Measurements from ENCODE around the gene EXOC6B.

The EXOC6B gene

GRCh38 chr2:72778410-72778809, 47.4 kb downstream of the EXOC6B start:
- no peak for DNase-seq (ENCODE audit: extremely low read depth, insufficient read length)
- no peaks in the 10 kb centered on the region for H3K36me3 ChIP-seq (ENCODE audit: control insufficient read depth, insufficient read depth, low read length)
- no peaks in the 10 kb centered on the region for H3K27me3 ChIP-seq (replicated peaks; ENCODE audit: control insufficient read depth, insufficient read depth, low read length)
- H3K4me3 ChIP-seq (replicated peaks; ENCODE audit: low read depth, low read length) = no peak overlapping the region
- TF ChIP-seq CTCF (IDR thresholded peaks at IDR 0.05; ENCODE audit: insufficient read depth, low read length, poor library complexity, severe bottlenecking) = no peak

GRCh38 chr2:72770879-72771461, 54.9 kb downstream of the EXOC6B start:
- H3K27me3 ChIP-seq (replicated peaks; ENCODE audit: control insufficient read depth, insufficient read depth, low read length) = no peaks in the 10 kb centered on the region
- peak; percentile 37 for DNase-seq (ENCODE audit: extremely low read depth, insufficient read length)

GRCh38 chr2:72765997-72766609, 59.7 kb downstream of the EXOC6B start:
- H3K36me3 ChIP-seq (ENCODE audit: control insufficient read depth, insufficient read depth, low read length) = no peaks in the 10 kb centered on the region
- H3K27me3 ChIP-seq (replicated peaks; ENCODE audit: control insufficient read depth, insufficient read depth, low read length) = no peaks in the 10 kb centered on the region
- DNase-seq (ENCODE audit: extremely low read depth, insufficient read length) = no peak
- H3K4me3 ChIP-seq (replicated peaks; ENCODE audit: low read depth, low read length) = no peak overlapping the region
- TF ChIP-seq CTCF (IDR thresholded peaks at IDR 0.05; ENCODE audit: insufficient read depth, low read length, poor library complexity, severe bottlenecking) = no peak

More at GRCh38 chr2:72770879-72771461, 54.9 kb downstream of the EXOC6B start:
- Histone ChIP-seq H3K4me3 (replicated peaks; ENCODE audit: low read depth, low read length) (no peak overlapping the region), H3K36me3 (ENCODE audit: control insufficient read depth, insufficient read depth, low read length) (no peaks in the 10 kb centered on the region)
- TF ChIP-seq CTCF (IDR thresholded peaks at IDR 0.05; ENCODE audit: insufficient read depth, low read length, poor library complexity, severe bottlenecking) = peak; percentile 70

- Histone ChIP-seq H3K36me3 (ENCODE audit: control insufficient read depth, insufficient read depth, low read length) (no peaks in the 10 kb centered on the region), H3K4me3 (replicated peaks; ENCODE audit: low read depth, low read length) (no peak overlapping the region), H3K27me3 (replicated peaks; ENCODE audit: control insufficient read depth, insufficient read depth, low read length) (no peaks in the 10 kb centered on the region)
- no peak for TF ChIP-seq CTCF (IDR thresholded peaks at IDR 0.05; ENCODE audit: insufficient read depth, low read length, poor library complexity, severe bottlenecking)
- no peak for DNase-seq (ENCODE audit: extremely low read depth, insufficient read length)
These were observed 63.6 kb downstream of the EXOC6B start for GRCh38 chr2:72762276-72762675.

- Histone ChIP-seq H3K27me3 (replicated peaks; ENCODE audit: control insufficient read depth, insufficient read depth, low read length) (no peaks in the 10 kb centered on the region), H3K4me3 (replicated peaks; ENCODE audit: low read depth, low read length) (no peak overlapping the region), H3K36me3 (ENCODE audit: control insufficient read depth, insufficient read depth, low read length) (no peaks in the 10 kb centered on the region)
- DNase-seq (ENCODE audit: extremely low read depth, insufficient read length) = no peak
- no peak for TF ChIP-seq CTCF (IDR thresholded peaks at IDR 0.05; ENCODE audit: insufficient read depth, low read length, poor library complexity, severe bottlenecking)
These were observed 66.1 kb downstream of the EXOC6B start for GRCh38 chr2:72759755-72760154.
